Chondrocyte (in vitro differentiated cells): Measurements from ENCODE around the gene TSPAN15. TPM values are rescaled to one million over a fixed set of nuclear protein-coding genes. Genes with fewer than 3 reads are reported as not detected.

Source experiments
- DNase-seq: peaks from one replicate; pipeline ENCODE4 v3.0.0; 2021; ENCODE audit warnings: mixed read lengths, low spot score
- H3K27ac Mint-ChIP-seq: one replicate; pipeline ENCODE4 v1.8.0; 2021; ENCODE audit warnings: mild to moderate bottlenecking, moderate library complexity, mixed read lengths; ENCODE audit not compliant: unreplicated experiment
- H3K27me3 Mint-ChIP-seq: 2 replicates; pipeline ENCODE4 v1.8.0; 2021; ENCODE audit warnings: low read depth, mixed read lengths
- H3K36me3 Mint-ChIP-seq: 2 replicates; pipeline ENCODE4 v1.8.0; 2021; ENCODE audit warnings: low read depth, mixed read lengths
- H3K4me1 Mint-ChIP-seq: 2 replicates; pipeline ENCODE4 v1.8.0; 2021; ENCODE audit warnings: low read depth, mild to moderate bottlenecking, mixed read lengths
- H3K4me3 Mint-ChIP-seq: one replicate; pipeline ENCODE4 v1.8.0; 2021; ENCODE audit warnings: mild to moderate bottlenecking, moderate library complexity, mixed read lengths; ENCODE audit not compliant: unreplicated experiment
- H3K9me3 Mint-ChIP-seq: 2 replicates; pipeline ENCODE4 v1.8.0; 2021; ENCODE audit warnings: low read depth, mixed read lengths
- total RNA-seq: library from RNA; stranded (reverse); gene quantifications from 3 replicates; pipeline ENCODE4 v1.2.1, GENCODE V29; 2021
- TF ChIP-seq, protein P1 (sequence below): fragments of 200-600 bp; sonication (generic); IDR thresholded peaks from 2 replicates; pipeline ENCODE4 v1.5.0; 2021; ENCODE audit warnings: antibody characterized with exemption, mild to moderate bottlenecking, moderate library complexity

TSPAN15 gene
- total RNA-seq, 1 donor from 2014 or later = 8.9 TPM

DNA sequence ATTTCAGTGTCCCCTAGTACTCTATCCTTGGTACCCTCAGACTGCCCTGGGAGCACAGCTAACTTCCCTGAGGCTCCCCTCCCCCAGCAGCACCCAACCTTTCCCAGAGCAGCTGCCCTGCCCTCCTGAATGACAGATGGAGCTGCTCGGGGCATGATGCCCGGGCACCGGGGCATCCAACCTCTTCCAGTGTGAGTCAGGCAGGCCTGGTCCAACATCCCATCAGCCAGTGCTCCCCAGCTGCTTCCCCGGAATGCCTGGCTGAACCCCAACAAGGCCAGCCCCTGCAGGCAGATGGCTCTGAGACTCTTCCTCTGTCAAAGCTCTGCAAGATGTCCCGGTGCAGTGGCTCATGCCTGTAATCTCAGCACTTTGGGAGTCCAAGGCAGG, 11.9 kb upstream of the TSPAN15 start:
- Mint-ChIP-seq H3K27me3 (no peaks in the 10 kb centered on the region), H3K4me1 (peaks cover 23% of the 10 kb centered on the region), H3K27ac (no peak overlapping the region), H3K4me3 (no peak overlapping the region), H3K9me3 (no peaks in the 10 kb centered on the region), H3K36me3 (no peaks in the 10 kb centered on the region)
- TF ChIP-seq, protein P1, sequence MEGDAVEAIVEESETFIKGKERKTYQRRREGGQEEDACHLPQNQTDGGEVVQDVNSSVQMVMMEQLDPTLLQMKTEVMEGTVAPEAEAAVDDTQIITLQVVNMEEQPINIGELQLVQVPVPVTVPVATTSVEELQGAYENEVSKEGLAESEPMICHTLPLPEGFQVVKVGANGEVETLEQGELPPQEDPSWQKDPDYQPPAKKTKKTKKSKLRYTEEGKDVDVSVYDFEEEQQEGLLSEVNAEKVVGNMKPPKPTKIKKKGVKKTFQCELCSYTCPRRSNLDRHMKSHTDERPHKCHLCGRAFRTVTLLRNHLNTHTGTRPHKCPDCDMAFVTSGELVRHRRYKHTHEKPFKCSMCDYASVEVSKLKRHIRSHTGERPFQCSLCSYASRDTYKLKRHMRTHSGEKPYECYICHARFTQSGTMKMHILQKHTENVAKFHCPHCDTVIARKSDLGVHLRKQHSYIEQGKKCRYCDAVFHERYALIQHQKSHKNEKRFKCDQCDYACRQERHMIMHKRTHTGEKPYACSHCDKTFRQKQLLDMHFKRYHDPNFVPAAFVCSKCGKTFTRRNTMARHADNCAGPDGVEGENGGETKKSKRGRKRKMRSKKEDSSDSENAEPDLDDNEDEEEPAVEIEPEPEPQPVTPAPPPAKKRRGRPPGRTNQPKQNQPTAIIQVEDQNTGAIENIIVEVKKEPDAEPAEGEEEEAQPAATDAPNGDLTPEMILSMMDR = no peak
- no peak for DNase-seq

DNA sequence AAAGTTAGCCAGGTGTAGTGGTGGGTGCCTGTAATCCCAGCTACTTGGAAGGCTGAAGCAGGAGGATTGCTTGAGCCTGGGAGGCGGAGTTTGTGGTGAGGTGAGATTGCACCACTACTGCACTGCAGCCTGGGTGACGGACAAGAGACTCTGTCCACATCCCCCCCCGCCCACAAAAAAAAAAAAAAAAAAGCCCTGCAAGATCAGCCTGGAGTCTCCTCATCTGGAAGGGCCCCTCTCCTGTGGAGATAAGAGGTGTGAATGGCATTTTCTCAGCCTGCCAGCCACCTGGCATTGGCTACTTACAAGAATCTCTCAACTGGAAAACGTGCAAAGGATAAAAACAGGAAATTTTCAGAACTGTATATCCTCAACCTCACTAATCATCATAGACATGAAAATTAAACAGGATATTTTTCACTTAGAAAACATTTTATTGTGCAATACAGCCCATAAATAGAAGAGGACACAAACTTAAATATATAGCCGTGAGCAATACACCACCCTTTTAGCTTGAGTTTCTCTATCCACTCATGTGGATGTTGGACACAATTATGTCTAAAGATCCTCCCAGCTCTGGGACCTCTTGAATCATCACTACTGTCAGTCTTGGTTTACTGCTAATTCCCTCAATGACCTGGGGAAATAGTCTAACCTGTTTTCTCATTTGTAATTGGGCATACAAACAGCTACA, 11.3 kb upstream of the TSPAN15 start:
- Mint-ChIP-seq H3K27ac (no peak overlapping the region), H3K9me3 (no peaks in the 10 kb centered on the region), H3K4me1 (peaks cover 23% of the 10 kb centered on the region), H3K27me3 (no peaks in the 10 kb centered on the region), H3K36me3 (no peaks in the 10 kb centered on the region), H3K4me3 (no peak overlapping the region)
- TF ChIP-seq, protein P1 = no peak
- DNase-seq = no peak

DNA sequence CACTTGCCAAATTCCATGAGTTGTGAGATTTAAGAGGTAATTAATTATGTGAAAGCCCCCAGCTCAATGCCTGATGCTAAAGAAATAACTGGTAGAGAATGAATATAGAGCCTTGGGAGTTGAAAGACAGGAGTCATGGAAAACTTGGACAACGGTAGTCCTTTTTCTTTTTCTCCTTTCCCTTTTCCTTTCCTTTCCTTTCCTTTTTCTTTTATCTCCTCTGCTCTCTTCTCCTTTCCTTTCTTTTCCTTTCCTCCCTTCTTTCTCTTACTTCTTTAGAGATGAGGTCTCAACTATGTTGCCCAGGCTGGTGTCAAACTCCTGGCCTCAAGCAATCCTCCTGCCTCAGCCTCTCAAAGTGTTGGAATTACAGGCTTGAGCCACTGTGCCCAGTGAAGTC, 7.9 kb upstream of the TSPAN15 start:
- TF ChIP-seq, protein P1 = no peak

DNA sequence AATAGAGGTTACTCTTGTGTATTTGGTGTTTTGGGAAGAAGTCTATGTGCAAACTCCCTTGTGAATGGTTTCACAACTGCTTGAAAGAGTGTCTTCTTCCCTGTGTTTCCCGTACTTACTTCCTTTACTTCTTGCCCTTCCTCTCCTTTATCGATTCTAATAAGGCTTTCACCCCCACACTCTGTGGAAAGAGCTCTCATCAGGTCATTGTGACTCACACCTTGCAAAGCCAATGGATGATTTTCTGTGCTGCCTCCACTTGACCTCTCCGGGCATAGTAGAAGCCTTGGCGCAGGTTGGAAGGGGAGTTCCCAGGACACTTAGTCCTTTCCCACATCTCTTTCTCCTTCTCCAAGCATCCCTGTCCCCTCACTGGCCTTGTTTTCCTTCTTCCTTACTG, 6.2 kb upstream of the TSPAN15 start:
- TF ChIP-seq, protein P1 = no peak
- peaks cover 12% of the 10 kb centered on the region for H3K4me1 Mint-ChIP-seq
- H3K27ac Mint-ChIP-seq = no peak overlapping the region
- no peak overlapping the region for H3K4me3 Mint-ChIP-seq
- peaks cover 1% of the 10 kb centered on the region for H3K36me3 Mint-ChIP-seq
- no peak for DNase-seq
- H3K9me3 Mint-ChIP-seq = no peaks in the 10 kb centered on the region
- no peaks in the 10 kb centered on the region for H3K27me3 Mint-ChIP-seq

More for the DNA sequence above, 7.9 kb upstream of the TSPAN15 start:
- no peak for DNase-seq
- H3K4me3 Mint-ChIP-seq = no peak overlapping the region
- no peak overlapping the region for H3K27ac Mint-ChIP-seq
- peaks cover 23% of the 10 kb centered on the region for H3K4me1 Mint-ChIP-seq
- H3K9me3 Mint-ChIP-seq = no peaks in the 10 kb centered on the region
- no peaks in the 10 kb centered on the region for H3K36me3 Mint-ChIP-seq
- no peaks in the 10 kb centered on the region for H3K27me3 Mint-ChIP-seq

DNA sequence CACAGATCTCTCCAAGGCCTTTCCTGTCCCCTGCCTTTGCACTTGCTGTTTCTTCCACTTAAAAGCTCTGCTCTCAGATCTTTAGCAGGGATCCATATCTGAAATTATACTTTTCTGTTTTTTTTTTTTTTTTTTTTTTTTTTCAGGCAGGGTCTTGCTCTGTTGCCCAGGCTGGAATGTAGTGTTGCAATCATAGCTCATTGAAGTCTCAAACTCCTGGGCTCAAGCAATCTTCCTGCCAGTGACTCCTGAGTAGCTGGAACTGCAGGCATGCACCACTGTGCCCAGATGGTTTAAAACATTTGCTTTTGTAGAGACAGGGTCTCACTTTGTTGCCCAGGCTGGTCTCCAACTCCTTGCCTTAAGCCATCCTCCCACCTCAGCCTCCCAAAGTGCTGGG, 5.0 kb upstream of the TSPAN15 start:
- H3K9me3 Mint-ChIP-seq = no peaks in the 10 kb centered on the region
- H3K27me3 Mint-ChIP-seq = no peaks in the 10 kb centered on the region
- peaks cover 15% of the 10 kb centered on the region for H3K4me1 Mint-ChIP-seq
- TF ChIP-seq, protein P1 = no peak
- H3K4me3 Mint-ChIP-seq = no peak overlapping the region
- no peak overlapping the region for H3K27ac Mint-ChIP-seq
- no peak for DNase-seq
- peaks cover 1% of the 10 kb centered on the region for H3K36me3 Mint-ChIP-seq
